IPS-15b (cell line): ENCODE measurements around the gene CST9L.

Experiments used
- H3K27me3 ChIP-seq: one replicate; pipeline ENCODE4 v1.6.1; 2013; ENCODE audit warnings: low read length; ENCODE audit not compliant: control insufficient read depth, insufficient read depth
- H3K36me3 ChIP-seq: one replicate; pipeline ENCODE4 v1.6.1; 2013; ENCODE audit warnings: low read length; ENCODE audit not compliant: control insufficient read depth, insufficient read depth
- H3K4me1 ChIP-seq: one replicate; pipeline ENCODE4 v1.6.1; 2013; ENCODE audit warnings: mild to moderate bottlenecking, low read length; ENCODE audit not compliant: control insufficient read depth, insufficient read depth
- H3K4me3 ChIP-seq: one replicate; pipeline ENCODE4 v1.5.1; 2013; ENCODE audit warnings: low read depth, low read length
- H3K9ac ChIP-seq: one replicate; pipeline ENCODE4 v1.6.1; 2013; ENCODE audit warnings: low read depth, mild to moderate bottlenecking, low read length
- H3K9me3 ChIP-seq: one replicate; pipeline ENCODE4 v1.6.1; 2013; ENCODE audit warnings: mild to moderate bottlenecking, low read length; ENCODE audit not compliant: control insufficient read depth, insufficient read depth

CST9L gene

GRCh38 chr20:23562721-23563342 lies 5.5 kb downstream of the CST9L start:
- Histone ChIP-seq H3K27me3 (no peaks in the 10 kb centered on the region), H3K4me3 (no peak overlapping the region), H3K36me3 (peaks cover 3% of the 10 kb centered on the region), H3K4me1 (no peaks in the 10 kb centered on the region), H3K9me3 (peaks cover 7% of the 10 kb centered on the region), H3K9ac (no peak overlapping the region)

GRCh38 chr20:23554401-23554800 lies 13.9 kb downstream of the CST9L start:
- Histone ChIP-seq H3K27me3 (no peaks in the 10 kb centered on the region), H3K9me3 (peaks cover 1% of the 10 kb centered on the region), H3K4me3 (no peak overlapping the region)

GRCh38 chr20:23551786-23552185 lies 16.5 kb downstream of the CST9L start:
- Histone ChIP-seq H3K9ac (no peak overlapping the region), H3K27me3 (no peaks in the 10 kb centered on the region)

More at GRCh38 chr20:23554401-23554800, 13.9 kb downstream of the CST9L start:
- no peak overlapping the region for H3K9ac ChIP-seq
- no peaks in the 10 kb centered on the region for H3K36me3 ChIP-seq
- H3K4me1 ChIP-seq, result no peaks in the 10 kb centered on the region

GRCh38 chr20:23551383-23551782 lies 16.9 kb downstream of the CST9L start:
- Histone ChIP-seq H3K4me1 (no peaks in the 10 kb centered on the region), H3K9ac (no peak overlapping the region), H3K4me3 (no peak overlapping the region), H3K9me3 (no peaks in the 10 kb centered on the region), H3K27me3 (no peaks in the 10 kb centered on the region), H3K36me3 (no peaks in the 10 kb centered on the region)

More at GRCh38 chr20:23551786-23552185, 16.5 kb downstream of the CST9L start:
- Histone ChIP-seq H3K4me3 (no peak overlapping the region), H3K36me3 (no peaks in the 10 kb centered on the region), H3K4me1 (no peaks in the 10 kb centered on the region), H3K9me3 (no peaks in the 10 kb centered on the region)

- Histone ChIP-seq H3K36me3 (no peaks in the 10 kb centered on the region), H3K27me3 (no peaks in the 10 kb centered on the region), H3K9ac (no peak overlapping the region), H3K4me3 (no peak overlapping the region), H3K9me3 (no peaks in the 10 kb centered on the region), H3K4me1 (no peaks in the 10 kb centered on the region)
Observed at GRCh38 chr20:23550227-23550626, 18.1 kb downstream of the CST9L start.

- H3K4me1 ChIP-seq, result no peaks in the 10 kb centered on the region
- no peaks in the 10 kb centered on the region for H3K27me3 ChIP-seq
- H3K36me3 ChIP-seq, result no peaks in the 10 kb centered on the region
- H3K9me3 ChIP-seq, result no peaks in the 10 kb centered on the region
- H3K4me3 ChIP-seq, result no peak overlapping the region
- no peak overlapping the region for H3K9ac ChIP-seq
Observed at GRCh38 chr20:23548408-23548807, 19.9 kb downstream of the CST9L start.

- Histone ChIP-seq H3K9ac (no peak overlapping the region), H3K9me3 (no peaks in the 10 kb centered on the region), H3K4me1 (no peaks in the 10 kb centered on the region), H3K27me3 (no peaks in the 10 kb centered on the region), H3K36me3 (no peaks in the 10 kb centered on the region), H3K4me3 (no peak overlapping the region)
Observed at GRCh38 chr20:23547613-23548012, 20.7 kb downstream of the CST9L start.

GRCh38 chr20:23546435-23547144 lies 21.7 kb downstream of the CST9L start:
- Histone ChIP-seq H3K4me1 (no peaks in the 10 kb centered on the region), H3K27me3 (no peaks in the 10 kb centered on the region), H3K4me3 (no peak overlapping the region), H3K36me3 (no peaks in the 10 kb centered on the region), H3K9ac (no peak overlapping the region), H3K9me3 (no peaks in the 10 kb centered on the region)

GRCh38 chr20:23544133-23544532 lies 24.2 kb downstream of the CST9L start:
- H3K36me3 ChIP-seq, result no peaks in the 10 kb centered on the region
- H3K4me1 ChIP-seq, result peaks cover 6% of the 10 kb centered on the region
- H3K9me3 ChIP-seq, result no peaks in the 10 kb centered on the region

GRCh38 chr20:23542801-23543200 lies 25.5 kb downstream of the CST9L start:
- no peak overlapping the region for H3K4me3 ChIP-seq
- no peaks in the 10 kb centered on the region for H3K9me3 ChIP-seq
- no peak overlapping the region for H3K9ac ChIP-seq
- no peaks in the 10 kb centered on the region for H3K36me3 ChIP-seq
- H3K4me1 ChIP-seq, result peaks cover 6% of the 10 kb centered on the region
- H3K27me3 ChIP-seq, result no peaks in the 10 kb centered on the region

More at GRCh38 chr20:23544133-23544532, 24.2 kb downstream of the CST9L start:
- Histone ChIP-seq H3K27me3 (no peaks in the 10 kb centered on the region), H3K9ac (no peak overlapping the region), H3K4me3 (no peak overlapping the region)

GRCh38 chr20:23541776-23542175 lies 26.5 kb downstream of the CST9L start:
- Histone ChIP-seq H3K27me3 (no peaks in the 10 kb centered on the region), H3K4me1 (peaks cover 6% of the 10 kb centered on the region), H3K9me3 (no peaks in the 10 kb centered on the region), H3K9ac (no peak overlapping the region), H3K4me3 (no peak overlapping the region), H3K36me3 (no peaks in the 10 kb centered on the region)

GRCh38 chr20:23541330-23541729 lies 27.0 kb downstream of the CST9L start:
- Histone ChIP-seq H3K9me3 (no peaks in the 10 kb centered on the region), H3K4me1 (peaks cover 6% of the 10 kb centered on the region), H3K36me3 (no peaks in the 10 kb centered on the region), H3K9ac (no peak overlapping the region), H3K27me3 (no peaks in the 10 kb centered on the region), H3K4me3 (no peak overlapping the region)
